GM21825 (cell line): Measurements from ENCODE around the gene LGALS7B.

ENCODE experiments used
- ATAC-seq: cut with Tn5 transposase; IDR thresholded peaks from one replicate; pipeline ENCODE4 v1.9.1; 2021; ENCODE audit warnings: mild to moderate bottlenecking, moderate library complexity; ENCODE audit not compliant: unreplicated experiment

The LGALS7B gene

DNA sequence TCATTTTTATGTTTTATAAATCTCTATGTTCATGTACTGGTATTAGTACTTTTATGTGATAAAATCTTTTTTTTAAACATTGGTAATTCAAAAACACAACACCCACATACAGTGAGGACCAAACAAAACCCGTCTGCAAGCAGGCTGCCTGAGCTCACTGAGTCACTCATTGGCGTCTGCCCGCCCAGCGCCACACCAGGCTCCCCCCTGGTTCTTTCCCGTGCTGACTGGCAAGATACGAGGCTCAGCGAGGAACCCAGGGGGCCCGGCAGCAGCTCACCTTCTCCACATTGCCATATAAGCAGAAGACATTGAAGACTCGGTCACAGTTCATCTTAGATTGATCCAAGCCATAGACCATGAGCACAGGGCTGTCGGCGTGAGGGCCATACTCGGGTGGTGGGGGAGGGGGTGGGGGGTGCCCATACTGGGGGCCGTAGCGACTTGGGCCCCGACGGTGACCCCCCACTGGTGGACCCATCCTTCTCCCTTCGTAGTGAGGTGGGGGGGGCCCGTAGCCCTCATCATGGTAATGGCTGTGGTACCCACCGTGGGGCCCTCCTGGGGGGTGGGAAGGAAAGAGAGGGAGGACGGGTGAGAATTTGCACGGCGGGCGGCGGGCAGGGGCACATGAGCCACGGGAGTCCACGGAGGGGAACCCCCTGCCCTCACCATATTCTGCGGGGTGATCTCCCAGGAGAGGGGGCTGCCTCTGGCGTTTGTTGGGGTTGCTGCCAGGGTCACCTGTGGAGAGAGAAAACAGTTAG is 51.0 kb downstream of the LGALS7B start:
- no peak for ATAC-seq

DNA sequence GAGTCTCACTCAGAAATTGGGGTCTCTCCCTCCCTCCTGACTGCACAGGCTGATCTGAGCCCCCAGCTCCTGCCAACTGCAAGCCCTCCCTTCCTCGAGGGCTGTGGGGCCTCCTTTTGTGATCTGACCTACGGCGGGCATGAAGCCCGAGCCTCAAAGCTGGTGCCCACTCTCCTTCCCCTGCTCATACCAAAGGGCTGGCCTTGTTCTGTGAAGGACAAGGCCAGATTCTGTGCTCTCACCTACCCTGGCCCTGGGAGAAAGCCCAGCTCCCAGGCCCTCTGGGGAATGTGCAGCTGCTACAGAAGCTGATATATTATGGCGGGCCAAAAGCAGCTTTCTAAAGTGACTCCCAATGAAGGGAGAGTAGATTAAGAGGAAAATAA is 51.6 kb downstream of the LGALS7B start:
- ATAC-seq, result no peak
